PC-9 (cell line): ENCODE measurements around the gene PSMD11.

Experiments used
- CTCF ChIP-seq: fragments of 200-600 bp; sonication (generic); conservative IDR thresholded peaks from 2 replicates; pipeline ENCODE4 v1.6.1; 2017; ENCODE audit warnings: mixed run types, antibody characterized with exemption, mild to moderate bottlenecking, moderate library complexity
- EZH2 ChIP-seq: fragments of 200-600 bp; sonication (generic); IDR thresholded peaks from 2 replicates; pipeline ENCODE4 v1.8.0; 2017; ENCODE audit warnings: antibody characterized with exemption, low read depth

GRCh38 chr17:32508926-32509325 is 64.6 kb downstream of the PSMD11 start:
- no peak for TF ChIP-seq CTCF
- no peak for TF ChIP-seq EZH2
